SJSA1 (cell line): ENCODE data around the gene RPRML. TPM values are rescaled to one million over a fixed set of nuclear protein-coding genes. Genes with fewer than 3 reads are reported as not detected.
"Not testable (repeated sequence)": the region's sequence is repeated elsewhere in the genome, so short reads cannot be mapped to it uniquely, and the experiment has no call there.

Experiments
- DNase-seq, 2 experiments: peaks; one replicate each; pipeline ENCODE4 v3.0.0-alpha.2; 2015 to 2020; ENCODE audit warnings: low spot score in 2 of 2, low read depth in 1 of 2
- H3K27ac ChIP-seq: fragments of 250-450 bp; sonication (Bioruptor Pico); 2 replicates; pipeline ENCODE4 v1.5.1; 2020; ENCODE audit warnings: mild to moderate bottlenecking, moderate library complexity
- H3K27me3 ChIP-seq: fragments of 250-450 bp; sonication (Bioruptor Pico); replicated peaks from 2 replicates; pipeline ENCODE4 v1.5.1; 2020; ENCODE audit warnings: mild to moderate bottlenecking, moderate library complexity
- H3K36me3 ChIP-seq: fragments of 250-450 bp; sonication (Bioruptor Pico); 2 replicates; pipeline ENCODE4 v1.5.1; 2020; ENCODE audit warnings: mild to moderate bottlenecking
- H3K4me1 ChIP-seq: fragments of 250-450 bp; sonication (Bioruptor Pico); replicated peaks from 2 replicates; pipeline ENCODE4 v1.6.1; 2021; ENCODE audit warnings: mild to moderate bottlenecking
- H3K4me3 ChIP-seq: fragments of 250-450 bp; sonication (Bioruptor Pico); 2 replicates; pipeline ENCODE4 v1.5.1; 2020; ENCODE audit warnings: mild to moderate bottlenecking
- H3K9me3 ChIP-seq: fragments of 250-450 bp; sonication (Bioruptor Pico); replicated peaks from 2 replicates; pipeline ENCODE4 v1.5.1; 2020; ENCODE audit warnings: mild to moderate bottlenecking
- total RNA-seq: library from RNA; depleted of rRNA; stranded (reverse); fragments of >200 nt; shearing (Covaris generic); gene quantifications from 2 replicates; pipeline ENCODE4 v1.2.3, GENCODE V29; 2014

Gene RPRML
- total RNA-seq, 1 experiment from 2014 or later, result not detected

DNA sequence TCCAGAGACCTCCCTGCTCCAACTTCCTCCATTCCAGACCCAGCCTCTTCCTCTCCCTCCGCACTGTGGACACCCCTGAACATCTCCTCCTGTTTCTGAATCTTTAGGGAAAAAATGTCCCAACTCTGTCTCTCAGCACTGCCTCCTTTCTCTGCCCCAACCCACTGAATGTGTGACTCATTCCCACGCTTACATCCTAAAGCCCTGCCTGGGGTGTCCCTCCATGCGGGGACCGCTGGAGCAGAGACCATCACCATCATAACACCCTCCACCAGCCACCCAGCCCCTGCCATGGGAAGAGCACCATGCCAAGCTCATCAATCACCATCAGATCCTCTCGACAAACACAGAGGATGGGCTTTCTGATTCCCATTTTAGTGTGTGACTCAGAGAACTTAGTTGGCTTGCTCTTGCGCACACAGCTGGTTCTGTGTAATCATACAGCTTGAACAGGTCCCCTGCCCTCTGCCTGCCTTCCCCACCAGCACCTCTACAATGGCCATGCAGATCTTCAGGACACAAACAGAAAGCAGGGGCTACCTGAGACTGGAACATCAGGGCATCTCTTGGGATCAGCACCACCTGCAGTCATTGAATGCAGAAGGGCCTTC, 10.7 kb downstream of the RPRML start:
- no peaks in the 10 kb centered on the region for H3K36me3 ChIP-seq
- no peak for DNase-seq
- H3K27me3 ChIP-seq, result peaks cover 37% of the 10 kb centered on the region
- H3K4me3 ChIP-seq, result no peak overlapping the region
- H3K9me3 ChIP-seq, result no peaks in the 10 kb centered on the region
- H3K27ac ChIP-seq, result no peak overlapping the region
- H3K4me1 ChIP-seq, result no peaks in the 10 kb centered on the region

DNA sequence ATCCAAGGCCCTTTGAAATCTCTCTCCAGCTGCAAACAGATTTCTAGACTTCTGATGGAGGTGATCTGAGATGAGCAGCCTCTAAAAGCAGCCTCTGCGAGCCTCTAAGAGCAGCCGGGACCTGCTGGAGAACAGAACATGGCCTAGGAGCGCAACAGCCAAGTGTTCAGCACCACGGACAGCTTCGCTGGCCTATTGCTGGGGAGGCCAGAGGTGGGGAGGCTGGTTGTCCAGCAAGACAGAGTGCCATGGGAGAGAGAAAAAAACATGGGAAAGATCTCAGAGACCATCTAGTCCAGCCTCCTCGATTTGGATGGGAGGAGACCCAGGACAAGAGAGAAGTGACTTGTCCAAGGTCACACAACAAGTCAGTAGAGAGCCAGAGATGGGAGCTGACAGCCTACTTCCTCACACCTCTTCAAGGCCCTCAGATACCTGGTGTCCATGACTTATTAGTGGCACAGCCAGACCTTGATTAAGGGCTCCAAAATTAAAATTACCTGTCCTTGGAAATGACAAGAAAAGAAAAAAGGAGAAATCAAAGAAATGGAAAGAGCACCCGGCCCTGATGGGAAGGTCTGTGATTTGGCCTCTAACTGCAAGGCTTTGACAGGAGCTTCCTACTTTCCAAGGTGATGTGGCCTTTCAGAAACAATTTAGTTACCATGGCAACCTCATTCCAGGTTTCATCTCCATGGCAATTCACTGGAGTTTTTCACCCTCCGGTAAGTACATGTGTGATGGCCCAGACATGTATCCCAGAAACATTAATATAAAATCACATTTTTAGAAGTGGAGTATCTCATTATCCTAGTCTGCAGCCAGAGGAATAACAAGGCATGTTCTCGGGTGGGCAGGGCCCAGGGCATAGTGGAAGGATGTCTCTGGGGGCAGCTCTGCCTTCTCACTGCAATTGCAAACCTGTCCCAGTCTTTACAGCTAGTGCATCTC, 14.5 kb downstream of the RPRML start:
- no peak for DNase-seq
- Histone ChIP-seq H3K27me3 (peaks cover 16% of the 10 kb centered on the region), H3K4me3 (no peak overlapping the region), H3K4me1 (peaks cover 15% of the 10 kb centered on the region), H3K27ac (no peak overlapping the region), H3K9me3 (no peaks in the 10 kb centered on the region; the same call in 1 of the 2 replicates), H3K36me3 (no peaks in the 10 kb centered on the region)

DNA sequence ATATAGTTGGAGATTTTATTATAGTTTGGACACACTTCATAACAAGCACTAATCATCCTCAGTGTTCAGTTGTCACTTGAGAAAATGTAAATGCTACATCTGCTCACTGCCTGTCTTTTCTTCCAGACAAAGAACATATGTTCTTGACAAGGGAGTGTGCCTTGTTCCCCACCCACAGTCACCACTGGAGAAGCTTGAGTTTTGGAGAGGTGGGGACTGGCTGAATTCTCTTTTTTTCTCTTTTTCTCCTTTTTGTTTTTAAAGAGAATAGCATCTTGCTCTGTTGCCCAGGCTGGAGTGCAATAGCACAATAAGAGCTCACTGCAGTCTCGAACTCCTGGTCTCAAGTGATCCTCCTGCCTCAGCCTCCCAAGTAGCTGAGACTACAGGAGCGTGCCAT, 15.5 kb downstream of the RPRML start:
- H3K27me3 ChIP-seq, result peaks cover 9% of the 10 kb centered on the region; the same call in 1 of the 2 replicates
- no peaks in the 10 kb centered on the region for H3K36me3 ChIP-seq
- no peaks in the 10 kb centered on the region; the same call in 1 of the 2 replicates for H3K9me3 ChIP-seq
- H3K4me3 ChIP-seq, result no peak overlapping the region
- no peak overlapping the region for H3K27ac ChIP-seq
- DNase-seq, result no peak
- H3K4me1 ChIP-seq, result peaks cover 15% of the 10 kb centered on the region

DNA sequence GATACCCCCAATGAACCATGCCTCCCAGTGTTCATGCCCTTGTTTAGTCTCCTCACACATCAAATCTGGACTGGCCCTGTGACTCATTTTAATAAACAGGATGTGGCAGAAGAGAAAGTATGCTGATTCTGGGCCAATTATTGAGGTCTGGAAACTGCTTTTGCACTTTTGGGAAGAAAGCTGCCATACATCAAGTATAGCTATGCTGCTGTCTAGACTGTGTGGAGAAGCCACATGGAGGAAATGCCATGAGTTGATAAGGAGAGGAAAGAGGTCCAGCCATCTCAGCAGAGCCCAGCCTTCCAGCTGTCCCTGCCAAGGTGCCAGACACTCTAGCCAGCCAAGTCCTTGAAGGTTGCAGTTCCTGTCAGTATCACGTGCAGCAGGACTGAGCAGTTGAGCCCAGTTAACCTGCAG, 16.7 kb downstream of the RPRML start:
- Histone ChIP-seq H3K4me3 (no peak overlapping the region), H3K27ac (no peak overlapping the region), H3K4me1 (peaks cover 15% of the 10 kb centered on the region), H3K27me3 (0 out of 2 replicates have a peak, but pooled peaks cover 4% of the 10 kb centered on the region), H3K36me3 (no peaks in the 10 kb centered on the region), H3K9me3 (no peaks in the 10 kb centered on the region; the same call in 1 of the 2 replicates)
- peak in 1 of 2 experiments; percentile 79 for DNase-seq

DNA sequence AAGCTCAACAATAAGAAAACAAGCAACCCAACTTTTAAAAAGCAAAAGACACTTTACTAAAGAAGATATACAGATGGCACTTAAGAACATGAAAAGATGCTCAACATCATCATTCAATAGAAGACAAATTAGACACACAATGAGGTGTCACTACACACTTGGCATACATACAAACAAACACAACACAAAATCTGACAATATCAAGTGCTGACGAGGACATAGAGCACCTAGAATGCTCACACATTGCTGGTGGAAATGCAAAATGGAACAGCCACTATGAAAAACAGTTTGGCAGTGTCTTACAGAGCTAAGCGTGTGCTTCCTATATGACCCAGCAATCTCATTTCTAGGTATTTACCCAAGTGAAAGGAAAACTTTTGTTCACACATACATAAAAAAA, 18.9 kb downstream of the RPRML start:
- no peaks in the 10 kb centered on the region; the same call in 1 of the 2 replicates for H3K9me3 ChIP-seq
- no peak overlapping the region for H3K27ac ChIP-seq
- peaks cover 15% of the 10 kb centered on the region for H3K4me1 ChIP-seq
- DNase-seq, result no peak
- H3K27me3 ChIP-seq, result no peaks in the 10 kb centered on the region
- no peak overlapping the region for H3K4me3 ChIP-seq
- H3K36me3 ChIP-seq, result no peaks in the 10 kb centered on the region

DNA sequence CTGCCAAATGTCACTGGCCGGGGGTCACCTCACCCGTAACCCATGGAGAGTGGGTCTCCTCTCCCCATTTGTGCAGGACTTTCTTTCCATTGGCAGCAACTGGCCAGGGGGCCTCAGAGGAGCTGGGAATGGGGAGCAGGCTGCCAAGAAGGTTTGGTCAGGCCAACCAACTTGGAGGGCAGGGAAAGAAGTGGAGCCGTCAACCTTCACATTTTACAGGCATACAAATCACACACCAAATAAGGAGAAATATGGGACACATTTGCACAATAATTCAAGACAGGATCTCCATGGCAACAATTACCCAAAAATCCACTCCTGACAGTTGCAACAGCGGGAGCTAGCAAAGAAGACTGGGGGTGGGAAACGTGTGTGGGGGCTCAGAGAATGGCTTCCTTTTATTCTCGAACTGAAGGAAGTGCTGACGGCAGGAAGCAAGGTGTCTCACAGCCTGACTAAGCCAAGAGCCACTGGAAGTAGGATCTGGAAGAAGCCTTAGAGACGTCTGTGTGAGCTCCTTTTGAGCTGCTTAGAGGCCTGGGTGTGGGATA, 20.9 kb downstream of the RPRML start:
- peaks cover 15% of the 10 kb centered on the region for H3K4me1 ChIP-seq
- no peaks in the 10 kb centered on the region; the same call in 1 of the 2 replicates for H3K9me3 ChIP-seq
- no peak overlapping the region for H3K27ac ChIP-seq
- H3K4me3 ChIP-seq, result no peak overlapping the region
- DNase-seq, result no peak
- no peaks in the 10 kb centered on the region for H3K27me3 ChIP-seq
- H3K36me3 ChIP-seq, result no peaks in the 10 kb centered on the region

DNA sequence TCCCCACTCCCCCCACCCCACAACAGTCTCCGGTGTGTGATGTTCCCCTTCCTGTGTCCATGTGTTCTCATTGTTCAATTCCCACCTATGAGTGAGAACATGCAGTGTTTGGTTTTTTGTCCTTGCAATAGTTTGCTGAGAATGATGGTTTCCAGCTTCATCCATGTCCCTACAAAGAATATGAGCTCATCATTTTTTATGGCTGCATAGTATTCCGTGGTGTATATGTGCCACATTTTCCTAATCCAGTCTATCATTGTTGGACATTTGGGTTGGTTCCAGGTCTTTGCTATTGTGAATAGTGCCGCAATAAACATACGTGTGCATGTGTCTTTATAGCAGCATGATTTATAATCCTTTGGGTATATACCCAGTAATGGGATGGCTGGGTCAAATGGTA, 25.9 kb downstream of the RPRML start:
- not testable (repeated sequence) for H3K4me3 ChIP-seq, H3K4me1 ChIP-seq, H3K27me3 ChIP-seq, H3K36me3 ChIP-seq, H3K27ac ChIP-seq, H3K9me3 ChIP-seq, DNase-seq

DNA sequence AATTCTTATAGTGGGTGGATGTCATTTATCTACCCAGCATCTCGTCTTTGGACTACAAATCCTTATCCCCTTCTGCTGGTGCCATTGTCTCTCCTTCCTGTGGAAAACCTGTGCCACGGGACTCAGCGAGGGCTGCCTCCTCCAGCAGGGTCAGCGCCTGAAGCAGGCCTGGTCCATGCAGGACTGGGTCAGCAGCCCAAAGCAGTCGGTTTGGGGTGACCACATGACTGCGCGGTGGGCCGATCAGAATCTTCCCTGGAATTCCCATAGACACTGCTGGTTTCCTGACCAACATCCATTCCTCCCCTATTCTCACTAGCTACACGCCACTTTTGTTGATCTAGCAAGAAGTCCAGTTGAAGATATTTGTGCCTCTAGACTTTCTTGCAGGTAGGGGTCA, 26.9 kb downstream of the RPRML start:
- Histone ChIP-seq H3K36me3 (no peaks in the 10 kb centered on the region), H3K4me1 (no peaks in the 10 kb centered on the region), H3K27ac (no peak overlapping the region), H3K4me3 (no peak overlapping the region), H3K9me3 (no peaks in the 10 kb centered on the region), H3K27me3 (no peaks in the 10 kb centered on the region)
- peak in 1 of 2 experiments; percentile 44 for DNase-seq

DNA sequence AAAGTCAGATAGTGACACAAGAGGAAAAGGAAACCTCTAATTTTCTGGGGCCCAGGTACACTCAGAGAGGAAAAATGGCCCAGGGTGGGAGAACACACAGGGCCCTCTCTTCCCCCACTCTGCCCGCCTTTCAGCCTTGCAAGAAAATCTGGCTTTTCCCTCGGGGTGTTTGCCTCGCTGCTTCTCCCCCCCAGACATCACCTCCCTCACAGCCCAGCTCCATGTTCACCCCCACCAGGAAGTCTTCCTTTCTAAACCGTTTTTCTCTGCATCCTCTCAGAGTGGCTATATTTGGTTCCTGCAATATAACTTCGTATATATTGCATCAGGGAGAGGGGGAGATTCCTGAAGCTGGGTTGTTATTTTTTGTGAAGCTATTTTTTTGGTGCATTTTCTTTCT, 27.3 kb downstream of the RPRML start:
- no peaks in the 10 kb centered on the region for H3K9me3 ChIP-seq
- H3K4me3 ChIP-seq, result no peak overlapping the region
- H3K36me3 ChIP-seq, result no peaks in the 10 kb centered on the region
- DNase-seq, result no peak
- H3K4me1 ChIP-seq, result no peaks in the 10 kb centered on the region
- H3K27ac ChIP-seq, result no peak overlapping the region
- H3K27me3 ChIP-seq, result no peaks in the 10 kb centered on the region

DNA sequence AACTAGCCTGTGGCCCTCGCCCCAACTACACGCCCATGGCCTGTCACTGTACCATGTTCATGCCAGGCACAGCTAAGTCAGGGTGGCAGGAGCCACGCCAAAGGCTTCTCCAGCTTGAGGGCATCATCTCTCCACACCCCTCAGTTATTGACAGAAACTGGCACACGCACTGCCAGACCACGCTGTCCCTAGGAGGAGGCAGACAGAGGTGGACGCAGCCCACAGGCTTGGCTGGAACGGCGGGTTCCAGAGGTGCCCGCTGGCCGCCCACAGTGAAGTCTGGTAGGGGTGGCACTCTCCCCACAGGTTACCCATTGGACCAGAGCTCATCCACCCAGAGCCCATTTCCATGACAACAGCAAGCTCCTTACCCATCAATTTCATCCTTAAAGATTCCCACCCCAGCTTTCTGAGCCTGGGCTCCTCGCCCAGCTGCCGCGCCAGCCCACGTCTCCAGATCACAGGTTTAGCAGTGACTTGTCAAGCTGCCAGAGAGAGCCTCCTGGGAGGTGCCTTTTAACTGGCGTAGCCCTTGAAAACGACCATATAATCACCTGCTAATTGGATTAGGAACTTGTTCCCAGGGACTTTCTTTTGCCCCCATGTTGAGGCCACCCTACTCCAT, 27.9 kb downstream of the RPRML start:
- no peak overlapping the region for H3K27ac ChIP-seq
- no peak overlapping the region for H3K4me3 ChIP-seq
- no peaks in the 10 kb centered on the region for H3K36me3 ChIP-seq
- H3K27me3 ChIP-seq, result no peaks in the 10 kb centered on the region
- H3K4me1 ChIP-seq, result no peaks in the 10 kb centered on the region
- no peaks in the 10 kb centered on the region for H3K9me3 ChIP-seq
- DNase-seq, result peak in 1 of 2 experiments; percentile 27

DNA sequence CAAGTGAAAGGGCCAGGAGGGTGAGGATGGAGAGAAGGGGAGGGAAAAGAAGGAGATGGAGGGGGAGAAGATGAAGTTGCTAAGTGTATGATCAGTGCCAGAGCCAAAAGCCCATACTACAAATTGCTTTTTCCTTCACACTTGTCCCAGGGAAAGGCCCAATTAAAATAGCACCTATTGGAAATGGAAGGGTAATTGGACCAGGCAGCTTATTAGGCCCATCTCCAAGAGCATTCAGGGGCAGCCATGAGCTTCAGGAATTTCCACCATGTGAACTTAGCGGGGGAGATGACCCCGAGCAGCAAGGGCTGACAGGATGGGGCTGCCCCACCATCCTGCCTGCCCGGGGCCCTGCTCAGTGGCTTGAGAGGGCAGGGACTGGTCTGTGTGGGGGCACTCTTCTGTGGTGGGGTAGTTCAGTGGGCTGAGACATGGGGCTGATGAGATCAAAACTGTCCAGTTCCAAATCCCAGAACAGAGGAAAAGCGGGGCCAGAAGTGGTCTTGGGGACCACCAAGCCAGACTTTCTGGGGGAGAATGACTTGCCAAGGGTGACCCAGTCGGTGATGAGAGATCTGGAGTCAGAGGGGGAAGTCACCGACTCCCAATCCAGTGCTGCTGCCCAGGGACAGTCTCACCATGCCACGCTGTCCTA, 28.6 kb downstream of the RPRML start:
- H3K9me3 ChIP-seq, result no peaks in the 10 kb centered on the region

DNA sequence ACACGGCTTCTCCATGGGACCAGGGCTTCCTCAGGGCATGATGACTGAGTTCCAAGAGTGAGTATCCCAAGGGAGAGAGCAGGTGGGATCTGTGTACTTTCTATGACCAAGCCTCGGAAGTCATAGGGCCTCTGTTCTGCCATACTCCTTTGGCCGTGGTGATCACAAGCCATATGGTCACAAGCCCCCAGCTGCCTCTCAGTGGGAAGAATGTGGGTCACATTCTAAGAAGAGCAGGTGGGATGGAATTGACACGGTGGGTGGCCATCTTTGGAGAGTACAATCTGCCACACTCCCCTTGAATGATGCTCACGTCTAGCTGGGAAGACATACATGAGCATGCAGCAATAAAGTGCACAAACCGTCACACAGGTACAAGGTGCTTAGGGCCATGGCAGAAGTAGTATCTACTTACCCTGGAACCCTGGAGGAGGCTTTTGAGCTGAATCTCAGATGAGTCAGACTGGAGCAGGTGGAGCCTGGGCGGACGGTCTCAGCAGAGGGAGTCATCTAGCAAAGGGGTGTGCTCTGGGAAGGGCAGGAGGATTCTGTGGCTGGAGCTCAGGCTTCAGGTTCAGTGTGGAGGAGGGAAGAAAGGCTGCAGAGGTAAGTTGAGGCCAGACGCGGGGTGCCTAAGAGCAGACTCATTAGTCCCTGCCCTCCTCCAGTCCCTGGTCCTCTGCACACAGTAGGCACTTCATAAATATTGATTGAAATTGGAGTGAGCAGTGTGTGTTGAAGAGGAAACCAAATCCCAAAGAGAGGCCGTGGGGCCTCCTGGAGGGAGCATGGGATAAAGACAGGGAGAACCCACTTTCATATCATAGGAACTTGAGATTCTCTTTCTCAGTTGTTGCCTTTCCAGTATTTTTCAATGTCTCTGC, 29.5 kb downstream of the RPRML start:
- no peaks in the 10 kb centered on the region for H3K27me3 ChIP-seq
- H3K4me3 ChIP-seq, result no peak overlapping the region
- no peaks in the 10 kb centered on the region for H3K4me1 ChIP-seq
- peak in 1 of 2 experiments; percentile 41 for DNase-seq
- no peak overlapping the region for H3K27ac ChIP-seq
- no peaks in the 10 kb centered on the region for H3K36me3 ChIP-seq
- no peaks in the 10 kb centered on the region for H3K9me3 ChIP-seq

More for the DNA sequence above, 28.6 kb downstream of the RPRML start:
- Histone ChIP-seq H3K4me3 (no peak overlapping the region), H3K27ac (no peak overlapping the region), H3K27me3 (no peaks in the 10 kb centered on the region), H3K36me3 (no peaks in the 10 kb centered on the region), H3K4me1 (no peaks in the 10 kb centered on the region)
- peak in 1 of 2 experiments; percentile 46 for DNase-seq
